Stomach (tissue), 9 donors: ENCODE measurements around the gene TNFSF8. TPM values are rescaled to one million over a fixed set of nuclear protein-coding genes. Genes with fewer than 3 reads are reported as not detected.

ENCODE experiments used
- DNase-seq, 2 donors: peaks; one replicate each; pipeline versions ENCODE4 v3.0.0 to v3.0.0-alpha.2; 2013 to 2019
- H3K27ac ChIP-seq, 5 donors: fragments of 200-600 bp in 4 of 5; sonication (generic) in 4 of 5; one replicate each; pipeline ENCODE4 v1.5.1; 2013 to 2019; ENCODE audit warnings: mild to moderate bottlenecking in 1 of 5, moderate library complexity in 1 of 5
- H3K27me3 ChIP-seq, 3 donors: fragments of 200-600 bp; sonication (generic); one replicate each; pipeline ENCODE4 v1.5.1; 2017 to 2019; ENCODE audit warnings: mixed run types in 1 of 3
- H3K36me3 ChIP-seq, 4 donors: fragments of 200-600 bp; sonication (generic); 1 replicate in 3 of 4; 2 replicates in 1 of 4; pipeline ENCODE4 v1.5.1; 2016 to 2019
- H3K4me1 ChIP-seq, 4 donors: fragments of 200-600 bp; sonication (generic); one replicate each; pipeline ENCODE4 v1.5.1; 2016 to 2019
- H3K4me3 ChIP-seq, 4 donors: fragments of 200-600 bp; sonication (generic) in 3 of 4; one replicate each; pipeline ENCODE4 v1.5.1; 2016 to 2019; ENCODE audit warnings: mild to moderate bottlenecking in 1 of 4
- H3K9me3 ChIP-seq, 4 donors: fragments of 200-600 bp; sonication (generic); one replicate each; pipeline ENCODE4 v1.5.1; 2016 to 2019
- CTCF ChIP-seq, 7 experiments: fragments of 450-650 bp in 4 of 7; fragments of 200-600 bp in 3 of 7; sonication (generic) in 3 of 7; IDR thresholded peaks; one replicate each; pipeline ENCODE4 v1.5.1; 2016 to 2019; ENCODE audit warnings: antibody characterized with exemption in 7 of 7, control low read depth in 2 of 7, mild to moderate bottlenecking in 1 of 7
- EP300 ChIP-seq: sonication (generic); formaldehyde crosslinking; IDR thresholded peaks from one replicate; pipeline ENCODE4 v1.6.1; 2017; ENCODE audit warnings: antibody characterized with exemption
- POLR2A ChIP-seq, 4 donors: fragments of 450-650 bp; IDR thresholded peaks; one replicate each; pipeline ENCODE4 v1.6.1; 2016; ENCODE audit warnings: antibody characterized with exemption in 4 of 4, control low read depth in 2 of 4, mild to moderate bottlenecking in 1 of 4, moderate library complexity in 1 of 4
- POLR2AphosphoS5 ChIP-seq, 3 donors: sonication (generic); formaldehyde crosslinking; IDR thresholded peaks; one replicate each; pipeline ENCODE4 v1.6.1; 2016; ENCODE audit warnings: antibody characterized with exemption in 3 of 3
- WGBS, 5 donors: extraction: QIAGEN DNeasy Blood & Tissue Kit in 3 of 5; methylation state at CpG; one replicate each; pipeline versions ENCODE4 v1.1.5 to v1.1.7; 2013 to 2018; 5-methylcytosine and 5-hydroxymethylcytosine counted together
- intact Hi-C: fragments of 100-400 bp; cut with DNase I; formaldehyde crosslinking; loops from one replicate; pipeline ENCODE4 v1.15.1; 2023; ENCODE audit warnings: low total_unique reads
- polyA plus RNA-seq, 3 donors: library from polyadenylated mRNA; stranded (reverse); fragments of 200-250 nt; gene quantifications; one replicate each; pipeline ENCODE4 v1.2.3, GENCODE V29; 2013
- total RNA-seq, 5 donors: library from RNA; depleted of rRNA; stranded (reverse); fragments of >200 nt; gene quantifications; one replicate each; pipeline versions ENCODE4 v1.1.0 to v1.2.3, GENCODE V29; 2014 to 2016
- donor health status: healthy with polysubstance abuse.
- donor health status: Bipolar disorder and iron deficiency.
- donor health status: healthy.

The TNFSF8 gene
- total and polyA plus RNA-seq, 8 donors = 0.40 to 14.0 (median 3.2) TPM; not detected in 2

GRCh38 chr9:114958844-114959235 is 28.4 kb upstream of the TNFSF8 start:
- intact Hi-C loops = no loop called here
- no peak overlapping the region for H3K4me3 ChIP-seq
- DNase-seq = no peak
- no peak for TF ChIP-seq EP300
- no peak for TF ChIP-seq POLR2AphosphoS5 (IDR thresholded peaks at IDR 0.05)
- no peak for TF ChIP-seq POLR2A (IDR thresholded peaks at IDR 0.05)
- TF ChIP-seq CTCF (IDR thresholded peaks at IDR 0.05) = no peak
- no peaks in the 10 kb centered on the region for H3K36me3 ChIP-seq
- H3K9me3 ChIP-seq = peaks cover 0 to 40% (median 15%) of the 10 kb centered on the region in 4 donors
- H3K4me1 ChIP-seq = no peaks in the 10 kb centered on the region
- no peaks in the 10 kb centered on the region for H3K27me3 ChIP-seq
- 75 to 91% (median 80%) methylated on average over 2 of the region's 2 CpGs for WGBS, 5 donors
- peak overlapping the region in 2 of 5 donors; percentile 49 to 59 for H3K27ac ChIP-seq

GRCh38 chr9:114958021-114958843 is 27.8 kb upstream of the TNFSF8 start:
- Histone ChIP-seq H3K9me3 (peaks cover 0 to 40% (median 14%) of the 10 kb centered on the region in 4 donors), H3K27me3 (no peaks in the 10 kb centered on the region), H3K4me1 (no peaks in the 10 kb centered on the region), H3K36me3 (no peaks in the 10 kb centered on the region), H3K27ac (peak overlapping the region in 2 of 5 donors; percentile 49 to 59), H3K4me3 (no peak overlapping the region)
- 68 to 79% (median 73%) methylated on average over 12 of the region's 12 CpGs for WGBS, 5 donors
- no peak for TF ChIP-seq POLR2AphosphoS5 (IDR thresholded peaks at IDR 0.05)
- TF ChIP-seq POLR2A (IDR thresholded peaks at IDR 0.05) = no peak
- no peak for TF ChIP-seq CTCF (IDR thresholded peaks at IDR 0.05)
- TF ChIP-seq EP300 = no peak
- intact Hi-C loops = no loop called here
- DNase-seq = no peak

DNA sequence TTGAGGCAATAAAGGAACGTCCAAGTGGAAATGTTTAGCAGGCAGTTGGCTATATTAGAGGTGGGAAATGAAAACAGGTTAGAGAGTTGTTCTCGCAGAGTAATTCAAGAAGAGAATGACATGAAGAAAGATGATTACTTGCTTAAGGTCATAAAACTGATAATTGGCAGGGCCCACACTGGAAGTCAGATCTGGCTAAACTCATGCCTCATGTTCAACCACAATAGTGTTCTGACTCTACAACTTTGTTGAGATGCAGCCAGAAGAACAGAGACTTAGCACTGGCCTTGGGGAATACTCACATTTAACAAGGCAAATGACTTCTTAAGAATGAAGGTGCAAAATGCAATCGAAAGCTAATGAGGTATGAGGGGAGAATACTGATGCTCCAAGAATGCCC is 27.2 kb upstream of the TNFSF8 start:
- Histone ChIP-seq H3K36me3 (no peaks in the 10 kb centered on the region), H3K27me3 (no peaks in the 10 kb centered on the region), H3K27ac (peak overlapping the region in 2 of 5 donors; percentile 49 to 59), H3K4me3 (no peak overlapping the region), H3K4me1 (no peaks in the 10 kb centered on the region), H3K9me3 (peaks cover 0 to 33% (median 10%) of the 10 kb centered on the region in 4 donors)
- 78 to 91% (median 86%) methylated on average over 3 of the region's 3 CpGs for WGBS, 5 donors
- intact Hi-C loops = no loop called here
- no peak for TF ChIP-seq EP300
- TF ChIP-seq POLR2AphosphoS5 (IDR thresholded peaks at IDR 0.05) = no peak
- no peak for TF ChIP-seq CTCF (IDR thresholded peaks at IDR 0.05)
- TF ChIP-seq POLR2A (IDR thresholded peaks at IDR 0.05) = no peak
- no peak for DNase-seq

DNA sequence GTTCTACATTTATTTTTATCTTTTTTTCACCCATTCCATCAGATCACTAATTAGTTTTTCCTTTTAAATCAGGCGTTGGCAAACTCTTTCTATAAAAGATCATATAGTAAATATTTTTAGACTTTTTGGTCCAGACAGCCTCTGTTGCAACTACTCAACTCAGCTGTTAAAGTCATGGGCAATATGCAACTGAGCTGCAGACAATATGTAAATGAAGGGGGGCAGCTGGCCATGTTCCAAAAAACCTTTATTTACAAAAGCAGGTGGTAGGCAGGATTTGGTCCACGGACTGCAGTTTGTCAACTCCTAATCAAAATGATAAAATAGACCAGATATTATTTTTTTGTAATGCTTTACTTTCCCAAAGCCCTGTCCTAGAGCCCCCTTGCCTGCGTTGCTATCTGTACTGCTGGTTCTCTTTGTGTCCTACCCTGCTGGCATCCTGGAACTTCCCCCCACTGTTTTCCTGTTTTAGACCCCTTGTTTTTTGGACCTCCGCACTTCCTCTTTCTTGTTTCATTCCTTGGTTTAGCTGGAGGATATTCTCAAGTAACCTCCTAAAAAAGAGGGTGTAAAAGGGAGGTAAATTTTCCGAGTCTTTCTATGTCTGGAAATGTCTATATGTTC is 24.7 kb upstream of the TNFSF8 start:
- no peak overlapping the region for H3K27ac ChIP-seq
- no peak for DNase-seq
- WGBS, 5 donors = 58 to 67% (median 61%) methylated on average over 5 of the region's 5 CpGs
- TF ChIP-seq POLR2AphosphoS5 (IDR thresholded peaks at IDR 0.05) (no peak), EP300 (no peak), CTCF (IDR thresholded peaks at IDR 0.05) (no peak), POLR2A (IDR thresholded peaks at IDR 0.05) (no peak)
- intact Hi-C loops = no loop called here
- H3K36me3 ChIP-seq = no peaks in the 10 kb centered on the region
- peaks cover 0 to 11% (median 4%) of the 10 kb centered on the region in 4 donors for H3K9me3 ChIP-seq
- no peaks in the 10 kb centered on the region for H3K27me3 ChIP-seq
- no peak overlapping the region for H3K4me3 ChIP-seq
- H3K4me1 ChIP-seq = no peaks in the 10 kb centered on the region
